GM13976 (cell line): Measurements from ENCODE around the gene HTRA2.

Experiments used
- DNase-seq: peaks from one replicate; pipeline ENCODE4 v3.0.0; 2012; ENCODE audit warnings: low spot score
- in situ Hi-C: fragments of 300-500 bp; cut with MboI; formaldehyde crosslinking; loops from one replicate; pipeline ENCODE4 v1.12.0; 2022; ENCODE audit warnings: low sequenced_read_pairs, mixed read lengths, inconsistent platforms; ENCODE audit not compliant: unreplicated experiment
- TF ChIP-seq, protein P1 (sequence below): IDR thresholded peaks from 2 replicates; pipeline ENCODE4 v1.5.1; 2012; ENCODE audit warnings: borderline replicate concordance, mild to moderate bottlenecking; ENCODE audit not compliant: insufficient read depth; ENCODE audit errors: extremely low read depth, missing control alignments, control extremely low read depth

The HTRA2 gene

GRCh38 chr2:74488643-74489481 lies 40.9 kb upstream of the HTRA2 start:
- TF ChIP-seq, protein P1, sequence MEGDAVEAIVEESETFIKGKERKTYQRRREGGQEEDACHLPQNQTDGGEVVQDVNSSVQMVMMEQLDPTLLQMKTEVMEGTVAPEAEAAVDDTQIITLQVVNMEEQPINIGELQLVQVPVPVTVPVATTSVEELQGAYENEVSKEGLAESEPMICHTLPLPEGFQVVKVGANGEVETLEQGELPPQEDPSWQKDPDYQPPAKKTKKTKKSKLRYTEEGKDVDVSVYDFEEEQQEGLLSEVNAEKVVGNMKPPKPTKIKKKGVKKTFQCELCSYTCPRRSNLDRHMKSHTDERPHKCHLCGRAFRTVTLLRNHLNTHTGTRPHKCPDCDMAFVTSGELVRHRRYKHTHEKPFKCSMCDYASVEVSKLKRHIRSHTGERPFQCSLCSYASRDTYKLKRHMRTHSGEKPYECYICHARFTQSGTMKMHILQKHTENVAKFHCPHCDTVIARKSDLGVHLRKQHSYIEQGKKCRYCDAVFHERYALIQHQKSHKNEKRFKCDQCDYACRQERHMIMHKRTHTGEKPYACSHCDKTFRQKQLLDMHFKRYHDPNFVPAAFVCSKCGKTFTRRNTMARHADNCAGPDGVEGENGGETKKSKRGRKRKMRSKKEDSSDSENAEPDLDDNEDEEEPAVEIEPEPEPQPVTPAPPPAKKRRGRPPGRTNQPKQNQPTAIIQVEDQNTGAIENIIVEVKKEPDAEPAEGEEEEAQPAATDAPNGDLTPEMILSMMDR, result no peak
- in situ Hi-C loops, result loop anchor here (10.0 to 25.0 kb wide), 2 partner anchors 106 to 373 kb away; no protein-coding TSS in a partner anchor
- DNase-seq, result no peak

DNA sequence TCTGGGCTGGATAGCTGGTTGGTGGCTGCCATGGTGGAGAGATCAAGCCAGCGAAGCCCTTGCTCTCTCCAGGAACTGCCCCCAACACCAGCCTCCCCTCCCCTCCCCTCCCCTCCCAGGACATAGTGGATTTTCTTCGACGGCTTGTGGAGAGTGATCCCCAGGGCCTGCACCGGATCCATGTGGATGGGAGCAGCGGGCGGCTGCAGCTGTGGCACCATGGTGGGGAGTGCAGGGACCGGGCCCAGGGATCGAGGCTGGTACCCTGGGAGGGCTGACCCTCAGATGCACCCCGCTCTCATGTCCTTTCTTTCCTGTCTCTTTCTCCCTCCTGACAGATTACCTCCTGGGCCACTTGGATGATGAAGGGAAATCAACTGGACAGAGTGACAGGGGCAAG lies 39.8 kb upstream of the HTRA2 start:
- in situ Hi-C loops, result loop anchor here (10.0 to 25.0 kb wide), 2 partner anchors 105 to 372 kb away; no protein-coding TSS in a partner anchor
- no peak for DNase-seq
- TF ChIP-seq, protein P1, result no peak

GRCh38 chr2:74491648-74492544 lies 37.8 kb upstream of the HTRA2 start:
- in situ Hi-C loops, result loop anchor here (25.0 kb wide), 1 partner anchor 370 kb away; no protein-coding TSS in a partner anchor
- DNase-seq, result no peak
- TF ChIP-seq, protein P1, result no peak

DNA sequence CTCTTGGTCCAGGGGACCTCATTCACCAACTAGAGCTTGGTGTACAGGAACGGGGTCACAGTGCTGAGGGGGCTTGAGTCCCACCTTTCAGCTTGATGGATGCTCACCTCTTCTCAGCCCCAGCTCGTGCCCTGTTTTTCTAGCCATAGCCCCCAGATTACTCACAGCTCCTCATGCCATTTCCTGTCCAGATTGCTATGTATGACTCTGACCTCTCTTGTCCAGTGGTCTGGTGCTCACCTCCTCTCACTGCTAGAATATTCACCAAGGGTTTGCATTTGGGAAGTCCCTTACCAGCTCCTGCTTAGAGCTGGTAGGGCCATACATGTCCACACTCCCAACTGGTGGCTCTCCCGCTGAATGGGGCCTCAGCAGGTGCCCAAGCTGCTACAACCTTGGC lies 36.2 kb upstream of the HTRA2 start:
- TF ChIP-seq, protein P1, result no peak
- no peak for DNase-seq
- in situ Hi-C loops, result loop anchor here (25.0 kb wide), 1 partner anchor 369 kb away; no protein-coding TSS in a partner anchor

DNA sequence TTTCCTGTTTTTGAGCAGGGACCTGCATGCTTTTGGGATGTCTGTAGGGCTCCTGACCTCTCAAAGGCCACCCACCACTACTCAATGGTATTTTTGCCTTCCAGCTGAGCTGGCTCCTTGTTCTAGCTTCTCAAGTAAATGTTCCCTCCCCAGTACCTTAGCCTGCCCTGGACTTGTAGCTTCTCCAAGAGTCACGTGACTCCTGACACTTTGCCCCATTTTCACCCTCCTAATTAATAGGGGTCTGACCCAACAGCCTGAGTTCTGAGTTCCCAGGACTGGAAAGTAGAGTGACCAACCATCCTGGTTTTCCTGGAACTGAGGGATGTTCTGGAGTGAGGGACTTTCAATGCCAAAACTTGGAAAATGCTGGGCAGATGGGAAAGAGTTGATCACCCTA lies 34.3 kb upstream of the HTRA2 start:
- TF ChIP-seq, protein P1, result no peak
- no peak for DNase-seq
- in situ Hi-C loops, result loop anchor here (25.0 kb wide), 1 partner anchor 367 kb away; no protein-coding TSS in a partner anchor
